Glomerular endothelial cell (primary cell): ENCODE data around the gene FAM151B. TPM values are rescaled to one million over a fixed set of nuclear protein-coding genes. Genes with fewer than 3 reads are reported as not detected.
"Not testable (repeated sequence)": the region's sequence is repeated elsewhere in the genome, so short reads cannot be mapped to it uniquely, and the experiment has no call there.

Experiments used
- DNase-seq: peaks from one replicate; pipeline ENCODE4 v3.0.0-alpha.2; 2011; ENCODE audit warnings: low read depth, low spot score; ENCODE audit errors: extremely low read depth
- total RNA-seq: library from RNA; depleted of rRNA; stranded (reverse); fragments of >200 nt; gene quantifications from 2 replicates; pipeline ENCODE4 v1.2.3, GENCODE V29; 2015

Gene FAM151B, protein sequence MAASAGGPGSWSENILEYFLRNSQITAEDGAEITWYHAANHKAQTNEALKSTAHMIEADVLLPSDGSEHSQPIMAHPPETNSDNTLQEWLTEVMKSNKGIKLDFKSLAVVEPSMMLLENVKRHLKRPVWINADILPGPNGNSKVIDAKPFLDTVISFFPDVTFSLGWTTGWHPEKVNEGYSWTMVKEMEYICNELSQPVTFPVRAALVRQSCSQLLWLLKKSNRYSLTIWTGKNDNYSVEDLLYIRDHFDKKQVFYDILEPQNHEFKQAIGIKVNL
- 1.3 and 3.8 TPM in 2 replicates for total RNA-seq

GRCh38 chr5:80487829-80488721 is at the start of gene FAM151B:
FAM151B (plus strand) TSS chr5:80488100; CDS start chr5:80488124, 24 bp downstream.
- no peak for DNase-seq

- no peak for DNase-seq
These were observed 49.2 kb upstream of the FAM151B start for GRCh38 chr5:80438739-80439138.

- DNase-seq, result no peak
These were observed 48.7 kb upstream of the FAM151B start for GRCh38 chr5:80439213-80439612.

GRCh38 chr5:80442742-80443141 is 45.2 kb upstream of the FAM151B start:
- no peak for DNase-seq

- no peak for DNase-seq
These were observed 34.5 kb upstream of the FAM151B start for GRCh38 chr5:80453366-80453765.

- DNase-seq, result no peak
These were observed 24.6 kb upstream of the FAM151B start for GRCh38 chr5:80463269-80463668.

GRCh38 chr5:80466669-80467485 is 21.0 kb upstream of the FAM151B start:
- no peak for DNase-seq

GRCh38 chr5:80468131-80468530 is 19.8 kb upstream of the FAM151B start:
- DNase-seq, result no peak

- DNase-seq, result not testable (repeated sequence)
These were observed 17.3 kb upstream of the FAM151B start for GRCh38 chr5:80470631-80471030.

- no peak for DNase-seq
These were observed 13.0 kb upstream of the FAM151B start for GRCh38 chr5:80474929-80475328.

GRCh38 chr5:80479713-80480112 is 8.2 kb upstream of the FAM151B start:
- DNase-seq, result no peak

GRCh38 chr5:80480354-80480753 is 7.5 kb upstream of the FAM151B start:
- DNase-seq, result no peak

- DNase-seq, result no peak
These were observed 6.6 kb upstream of the FAM151B start for GRCh38 chr5:80481019-80481893.

- DNase-seq, result no peak
These were observed 5.3 kb upstream of the FAM151B start for GRCh38 chr5:80482578-80482977.

GRCh38 chr5:80483636-80484232 is 4.2 kb upstream of the FAM151B start:
- no peak for DNase-seq

DNA sequence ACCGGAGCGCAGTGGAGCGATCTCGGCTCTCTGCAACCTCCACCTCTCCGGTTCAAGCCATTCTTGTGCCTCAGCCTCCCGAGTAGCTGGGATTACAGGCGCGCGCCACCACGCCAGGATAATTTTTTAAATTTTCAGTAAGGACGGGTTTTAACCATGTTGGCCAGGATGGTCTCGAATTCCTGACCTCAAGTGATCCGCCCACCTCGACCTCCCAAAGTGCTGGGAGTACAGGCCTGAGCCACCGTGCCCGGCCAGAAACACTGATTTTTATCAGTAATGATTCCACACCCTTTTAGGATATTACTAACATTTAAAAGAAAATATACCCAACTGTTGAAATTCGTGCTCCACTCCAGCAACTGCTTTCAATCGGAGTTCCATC is 464 bp upstream of the FAM151B start:
- DNase-seq, result no peak

DNA sequence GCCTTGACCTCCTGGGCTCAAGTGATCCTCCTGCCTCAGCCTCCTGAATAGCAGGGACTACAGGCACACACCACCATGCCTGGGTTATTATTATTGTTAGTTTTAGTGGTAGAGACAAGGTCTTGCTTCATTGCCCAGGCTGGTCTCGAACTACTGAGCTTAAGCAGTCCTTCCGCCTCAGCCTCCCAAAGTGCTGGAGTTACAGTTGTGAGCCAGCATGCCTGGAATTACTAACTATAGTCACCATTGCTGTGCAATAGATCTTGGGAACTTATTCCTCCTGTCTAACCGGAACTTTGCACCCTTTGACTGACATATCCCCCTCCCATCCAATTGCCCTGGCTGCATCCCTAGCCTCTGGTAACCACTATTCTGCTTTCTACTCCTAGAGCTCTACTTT is 3.4 kb downstream of the FAM151B start:
- no peak for DNase-seq

DNA sequence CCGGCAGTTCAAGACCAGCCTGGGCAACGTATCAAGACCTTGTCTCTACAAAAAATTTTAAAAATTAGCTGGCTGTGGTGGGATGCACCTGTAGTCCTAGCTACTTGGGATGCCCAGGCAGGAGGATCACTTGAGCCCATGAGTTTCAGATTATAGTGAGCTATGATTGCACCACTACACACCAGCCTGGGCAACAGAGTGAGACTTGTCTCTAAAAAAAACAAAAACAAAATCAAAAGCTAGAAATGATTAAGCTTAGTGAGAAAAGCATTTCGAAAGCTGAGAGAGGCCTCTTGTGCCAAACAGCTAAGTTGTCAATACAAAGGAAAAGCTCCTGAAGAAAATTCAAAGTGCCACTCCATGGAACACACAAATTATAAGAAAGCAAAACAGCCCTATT is 4.8 kb downstream of the FAM151B start:
- DNase-seq, result no peak

GRCh38 chr5:80493443-80493842 is 5.5 kb downstream of the FAM151B start:
- DNase-seq, result not testable (repeated sequence)

DNA sequence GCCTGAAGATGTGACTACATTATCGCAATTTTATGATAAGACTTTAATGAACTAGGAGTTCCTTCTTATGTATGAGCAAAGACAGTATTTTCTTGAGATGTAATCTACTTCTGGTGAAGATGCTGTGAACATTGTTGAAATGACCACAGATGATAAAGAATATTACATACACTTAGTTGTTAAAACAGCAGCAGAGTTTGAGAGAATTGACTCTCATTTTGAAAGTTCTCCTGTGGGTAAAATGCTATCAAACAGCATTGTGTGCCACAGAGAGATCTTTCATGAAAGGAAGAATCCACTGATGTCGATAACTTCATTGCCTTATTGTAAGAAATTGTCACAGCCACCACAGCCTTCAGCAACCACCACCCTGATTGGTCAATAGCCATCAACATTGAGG is 8.0 kb downstream of the FAM151B start:
- DNase-seq, result no peak
